Measurements from ENCODE around the gene CHL1. TPM values are rescaled to one million over a fixed set of nuclear protein-coding genes. Genes with fewer than 3 reads are reported as not detected.
A peak's percentile ranks its signal among the peaks of the same experiment; 100 is the strongest.
"Not testable (repeated sequence)": the region's sequence is repeated elsewhere in the genome, so short reads cannot be mapped to it uniquely, and the experiment has no call there.

The CHL1 gene
- total and polyA plus RNA-seq, 3 donors from 2014 or later, result 9.0 to 15.4 (median 9.1) TPM

GRCh38 chr3:365268-365667 lies 168.7 kb downstream of the CHL1 start:
- 56 to 80% methylated on average over 1 of the region's 1 CpG for WGBS, 2 donors
- Histone ChIP-seq H3K4me3 (no peak overlapping the region), H3K27me3 (no peaks in the 10 kb centered on the region), H3K4me1 (no peaks in the 10 kb centered on the region), H3K9me3 (no peaks in the 10 kb centered on the region), H3K36me3 (ENCODE audit: low read depth, missing control alignments) (no peaks in the 10 kb centered on the region), H3K27ac (no peak overlapping the region)
- no peak for TF ChIP-seq CTCF (IDR thresholded peaks at IDR 0.05)
- TF ChIP-seq POLR2A (IDR thresholded peaks at IDR 0.05), result no peak
- intact Hi-C loops (cut with DNase I; ENCODE audit: low total_unique reads), result no loop called here
- no peak for DNase-seq

GRCh38 chr3:366253-366652 lies 169.7 kb downstream of the CHL1 start:
- H3K36me3 ChIP-seq (ENCODE audit: low read depth, missing control alignments); DNase-seq; intact Hi-C loops (cut with DNase I; ENCODE audit: low total_unique reads); H3K27me3 ChIP-seq; H3K9me3 ChIP-seq; H3K4me3 ChIP-seq; H3K27ac ChIP-seq; H3K4me1 ChIP-seq: not testable (repeated sequence)
- 89 to 90% methylated on average over 7 of the region's 7 CpGs for WGBS, 2 donors

DNA sequence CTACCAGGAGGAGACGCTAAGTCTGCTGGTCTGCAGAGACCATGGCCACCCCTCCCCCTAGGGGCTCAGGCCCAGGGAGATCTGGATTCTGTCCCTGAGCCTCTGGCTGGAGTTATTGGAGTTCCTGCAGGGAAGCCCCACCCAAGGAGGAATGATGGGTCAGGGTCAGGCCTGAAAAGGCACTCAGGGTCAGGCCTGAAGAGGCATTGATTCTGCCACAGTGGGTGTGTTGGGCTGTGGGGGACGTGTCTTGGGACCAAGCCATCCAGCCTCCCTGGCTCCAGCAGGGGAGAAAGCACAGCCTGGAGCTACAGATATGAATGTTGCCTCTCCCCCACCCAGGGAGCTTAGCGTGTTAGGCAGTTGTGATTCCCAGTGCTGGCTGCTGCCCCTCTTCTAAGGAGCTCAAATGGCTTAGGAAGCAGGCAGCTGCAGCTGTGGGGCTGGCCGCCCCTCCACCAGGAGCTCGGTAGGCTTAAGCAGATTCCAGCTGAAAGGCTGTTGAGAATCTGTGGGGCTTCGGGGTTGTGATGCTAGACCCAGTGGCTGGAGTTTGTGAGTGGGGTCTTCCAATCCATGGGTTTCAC lies 176.7 kb downstream of the CHL1 start:
- TF ChIP-seq CTCF (IDR thresholded peaks at IDR 0.05) (no peak), POLR2A (IDR thresholded peaks at IDR 0.05) (no peak)
- H3K27ac ChIP-seq, result no peak overlapping the region
- WGBS, 2 donors, result 48 to 57% methylated on average over 3 to 6 of the region's 6 CpGs
- H3K4me3 ChIP-seq, result no peak overlapping the region
- H3K9me3 ChIP-seq, result no peaks in the 10 kb centered on the region
- peak; percentile 90 for DNase-seq
- H3K27me3 ChIP-seq, result no peaks in the 10 kb centered on the region
- no peaks in the 10 kb centered on the region for H3K36me3 ChIP-seq (ENCODE audit: low read depth, missing control alignments)
- intact Hi-C loops (cut with DNase I; ENCODE audit: low total_unique reads), result no loop called here
- H3K4me1 ChIP-seq, result peaks cover 8% of the 10 kb centered on the region

- intact Hi-C loops (cut with DNase I; ENCODE audit: low total_unique reads), result no loop called here
- no peaks in the 10 kb centered on the region for H3K9me3 ChIP-seq
- 15 to 42% methylated on average over 1 of the region's 1 CpG for WGBS, 2 donors
- no peaks in the 10 kb centered on the region for H3K36me3 ChIP-seq (ENCODE audit: low read depth, missing control alignments)
- TF ChIP-seq POLR2A (IDR thresholded peaks at IDR 0.05) (no peak), CTCF (IDR thresholded peaks at IDR 0.05) (no peak)
- H3K4me3 ChIP-seq, result no peak overlapping the region
- DNase-seq, result no peak
- no peak overlapping the region for H3K27ac ChIP-seq
- H3K27me3 ChIP-seq, result no peaks in the 10 kb centered on the region
- H3K4me1 ChIP-seq, result peaks cover 8% of the 10 kb centered on the region
Observed at GRCh38 chr3:374459-374858, 177.9 kb downstream of the CHL1 start.

DNA sequence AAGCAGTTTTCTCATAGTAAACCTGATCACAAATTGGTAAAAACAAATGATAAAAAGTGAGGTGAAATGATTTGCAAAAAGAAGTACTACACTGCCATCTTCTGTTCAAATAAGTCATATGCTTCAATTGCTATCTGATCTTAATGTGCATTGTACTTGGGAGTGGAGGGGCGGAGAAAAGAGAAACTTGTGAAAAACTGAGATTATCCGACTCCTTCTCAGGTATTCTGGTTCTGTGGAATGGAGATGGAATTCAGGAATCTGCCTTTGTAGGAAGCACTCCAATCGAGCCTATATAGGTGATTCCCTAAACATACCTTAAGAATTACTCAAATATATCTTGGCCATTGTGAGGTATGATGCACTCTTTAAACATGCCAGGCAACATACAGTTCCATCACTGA lies 180.6 kb downstream of the CHL1 start:
- intact Hi-C loops (cut with DNase I; ENCODE audit: low total_unique reads), result no loop called here
- WGBS, 2 donors, result 28 to 35% methylated on average over 3 of the region's 3 CpGs

More for the DNA sequence above, 180.6 kb downstream of the CHL1 start:
- DNase-seq, result no peak
- Histone ChIP-seq H3K36me3 (ENCODE audit: low read depth, missing control alignments) (no peaks in the 10 kb centered on the region), H3K9me3 (no peaks in the 10 kb centered on the region), H3K4me1 (peaks cover 8% of the 10 kb centered on the region), H3K27ac (no peak overlapping the region), H3K4me3 (no peak overlapping the region), H3K27me3 (no peaks in the 10 kb centered on the region)
- TF ChIP-seq POLR2A (IDR thresholded peaks at IDR 0.05) (no peak), CTCF (IDR thresholded peaks at IDR 0.05) (peak in 1 of 3 experiments; percentile 15)
